Measurements from ENCODE around the gene SPRYD3. TPM values are rescaled to one million over a fixed set of nuclear protein-coding genes. Genes with fewer than 3 reads are reported as not detected.

The SPRYD3 gene
- total RNA-seq, 1 donor from 2014 or later = 32.3 TPM

- H3K27me3 ChIP-seq (ENCODE audit: control insufficient read depth, insufficient read depth, low read length) = no peaks in the 10 kb centered on the region
- H3K4me3 ChIP-seq (ENCODE audit: low read depth, low read length) = no peak overlapping the region
- H3K36me3 ChIP-seq (ENCODE audit: control insufficient read depth, insufficient read depth, low read length) = no peaks in the 10 kb centered on the region
- no peak for TF ChIP-seq CTCF (IDR thresholded peaks at IDR 0.05; ENCODE audit: insufficient read depth, low read length, poor library complexity, severe bottlenecking)
- DNase-seq (ENCODE audit: low read depth) = no peak
Observed at GRCh38 chr12:53094394-53094787, 15.2 kb upstream of the SPRYD3 start.

GRCh38 chr12:53093777-53094393 is 14.7 kb upstream of the SPRYD3 start:
- Histone ChIP-seq H3K36me3 (ENCODE audit: control insufficient read depth, insufficient read depth, low read length) (no peaks in the 10 kb centered on the region), H3K4me3 (ENCODE audit: low read depth, low read length) (no peak overlapping the region), H3K27me3 (ENCODE audit: control insufficient read depth, insufficient read depth, low read length) (no peaks in the 10 kb centered on the region)
- no peak for DNase-seq (ENCODE audit: low read depth)
- TF ChIP-seq CTCF (IDR thresholded peaks at IDR 0.05; ENCODE audit: insufficient read depth, low read length, poor library complexity, severe bottlenecking) = no peak

- no peak for DNase-seq (ENCODE audit: low read depth)
- Histone ChIP-seq H3K4me3 (ENCODE audit: low read depth, low read length) (no peak overlapping the region), H3K27me3 (ENCODE audit: control insufficient read depth, insufficient read depth, low read length) (no peaks in the 10 kb centered on the region), H3K36me3 (ENCODE audit: control insufficient read depth, insufficient read depth, low read length) (no peaks in the 10 kb centered on the region)
- no peak for TF ChIP-seq CTCF (IDR thresholded peaks at IDR 0.05; ENCODE audit: insufficient read depth, low read length, poor library complexity, severe bottlenecking)
Observed at GRCh38 chr12:53091756-53092155, 12.6 kb upstream of the SPRYD3 start.

GRCh38 chr12:53090554-53090953 is 11.4 kb upstream of the SPRYD3 start:
- DNase-seq (ENCODE audit: low read depth) = no peak
- H3K36me3 ChIP-seq (ENCODE audit: control insufficient read depth, insufficient read depth, low read length) = no peaks in the 10 kb centered on the region
- no peaks in the 10 kb centered on the region for H3K27me3 ChIP-seq (ENCODE audit: control insufficient read depth, insufficient read depth, low read length)
- TF ChIP-seq CTCF (IDR thresholded peaks at IDR 0.05; ENCODE audit: insufficient read depth, low read length, poor library complexity, severe bottlenecking) = no peak
- H3K4me3 ChIP-seq (ENCODE audit: low read depth, low read length) = no peak overlapping the region

GRCh38 chr12:53090105-53090504 is 10.9 kb upstream of the SPRYD3 start:
- TF ChIP-seq CTCF (IDR thresholded peaks at IDR 0.05; ENCODE audit: insufficient read depth, low read length, poor library complexity, severe bottlenecking) = no peak
- Histone ChIP-seq H3K4me3 (ENCODE audit: low read depth, low read length) (no peak overlapping the region), H3K27me3 (ENCODE audit: control insufficient read depth, insufficient read depth, low read length) (no peaks in the 10 kb centered on the region), H3K36me3 (ENCODE audit: control insufficient read depth, insufficient read depth, low read length) (no peaks in the 10 kb centered on the region)
- DNase-seq (ENCODE audit: low read depth) = no peak

- no peaks in the 10 kb centered on the region for H3K36me3 ChIP-seq (ENCODE audit: control insufficient read depth, insufficient read depth, low read length)
- no peak for TF ChIP-seq CTCF (IDR thresholded peaks at IDR 0.05; ENCODE audit: insufficient read depth, low read length, poor library complexity, severe bottlenecking)
- no peak overlapping the region for H3K4me3 ChIP-seq (ENCODE audit: low read depth, low read length)
- DNase-seq (ENCODE audit: low read depth) = no peak
- no peaks in the 10 kb centered on the region for H3K27me3 ChIP-seq (ENCODE audit: control insufficient read depth, insufficient read depth, low read length)
Observed at GRCh38 chr12:53086361-53086760, 7.2 kb upstream of the SPRYD3 start.

Data from kidney epithelial cell (primary cell).